Measurements from ENCODE around the gene ANKRD30B. TPM values are rescaled to one million over a fixed set of nuclear protein-coding genes. Genes with fewer than 3 reads are reported as not detected.
"Not testable (repeated sequence)": the region's sequence is repeated elsewhere in the genome, so short reads cannot be mapped to it uniquely, and the experiment has no call there.

Gene ANKRD30B
- 26.2 and 32.3 TPM in 2 replicates for total RNA-seq (2014; rRNA removed; shearing (Covaris generic))

GRCh38 chr18:14747513-14748474, at the start of gene ANKRD30B:
Gene ANKRD30B (plus strand): TSS chr18:14748172. CDS start chr18:14748420, 248 bp downstream.
- no peak for DNase-seq (ENCODE audit: low spot score)

GRCh38 chr18:14701286-14702040, 46.5 kb upstream of the ANKRD30B start:
- not testable (repeated sequence) for DNase-seq (ENCODE audit: low spot score)

- DNase-seq (ENCODE audit: low spot score) = peak; percentile 13
Observed at GRCh38 chr18:14709761-14710160, 38.2 kb upstream of the ANKRD30B start.

GRCh38 chr18:14721569-14721968, 26.4 kb upstream of the ANKRD30B start:
- not testable (repeated sequence) for DNase-seq (ENCODE audit: low spot score)

GRCh38 chr18:14739056-14739455, 8.9 kb upstream of the ANKRD30B start:
- DNase-seq (ENCODE audit: low spot score) = peak; percentile 57

GRCh38 chr18:14746897-14747296, 1.1 kb upstream of the ANKRD30B start:
- DNase-seq (ENCODE audit: low spot score) = no peak

- DNase-seq (ENCODE audit: low spot score) = no peak
Observed at GRCh38 chr18:14748496-14748895, 524 bp downstream of the ANKRD30B start.

GRCh38 chr18:14763566-14763965, 15.6 kb downstream of the ANKRD30B start:
- DNase-seq (ENCODE audit: low spot score) = not testable (repeated sequence)

GRCh38 chr18:14767474-14767873, 19.5 kb downstream of the ANKRD30B start:
- DNase-seq (ENCODE audit: low spot score) = peak; percentile 29

GRCh38 chr18:14768241-14768640, 20.3 kb downstream of the ANKRD30B start:
- DNase-seq (ENCODE audit: low spot score) = peak; percentile 40

GRCh38 chr18:14769381-14769780, 21.4 kb downstream of the ANKRD30B start:
- DNase-seq (ENCODE audit: low spot score) = peak; percentile 51

- peak; percentile 21 for DNase-seq (ENCODE audit: low spot score)
Observed at GRCh38 chr18:14776801-14777200, 28.8 kb downstream of the ANKRD30B start.

- no peak for DNase-seq (ENCODE audit: low spot score)
Observed at GRCh38 chr18:14781671-14782070, 33.7 kb downstream of the ANKRD30B start.

- DNase-seq (ENCODE audit: low spot score) = no peak
Observed at GRCh38 chr18:14784133-14784532, 36.2 kb downstream of the ANKRD30B start.

GRCh38 chr18:14796876-14797275, 48.9 kb downstream of the ANKRD30B start:
- DNase-seq (ENCODE audit: low spot score) = not testable (repeated sequence)

- DNase-seq (ENCODE audit: low spot score) = not testable (repeated sequence)
Observed at GRCh38 chr18:14797969-14798764, 50.2 kb downstream of the ANKRD30B start.

GRCh38 chr18:14811081-14811480, 63.1 kb downstream of the ANKRD30B start:
- DNase-seq (ENCODE audit: low spot score) = not testable (repeated sequence)

GRCh38 chr18:14826972-14827632, 79.1 kb downstream of the ANKRD30B start:
- peak; percentile 93 for DNase-seq (ENCODE audit: low spot score)

- peak; percentile 58 for DNase-seq (ENCODE audit: low spot score)
Observed at GRCh38 chr18:14841607-14842006, 93.6 kb downstream of the ANKRD30B start.

- DNase-seq (ENCODE audit: low spot score) = not testable (repeated sequence)
Observed at GRCh38 chr18:14851533-14851932, 103.6 kb downstream of the ANKRD30B start.

GRCh38 chr18:14855634-14856033, 107.7 kb downstream of the ANKRD30B start:
- not testable (repeated sequence) for DNase-seq (ENCODE audit: low spot score)

Measured in A172 (cell line).